GM12865 (cell line): ENCODE results near the gene DISP1.

ENCODE experiments used
- DNase-seq: peaks from one replicate; pipeline ENCODE4 v3.0.0; 2010; ENCODE audit warnings: low read depth
- H3K4me3 ChIP-seq: 2 replicates; pipeline ENCODE4 v1.5.1; 2011; ENCODE audit warnings: mild to moderate bottlenecking, low read depth, low read length, control low read depth
- CTCF ChIP-seq: IDR thresholded peaks from 2 replicates; pipeline ENCODE4 v1.5.1; 2011; ENCODE audit warnings: low read length, control low read depth, low read depth, inconsistent platforms; ENCODE audit not compliant: insufficient read depth; ENCODE audit errors: missing control alignments

DISP1 gene

GRCh38 chr1:222786121-222786520 lies 28.7 kb upstream of the DISP1 start:
- TF ChIP-seq CTCF: no peak
- DNase-seq: no peak
- no peak overlapping the region for H3K4me3 ChIP-seq

DNA sequence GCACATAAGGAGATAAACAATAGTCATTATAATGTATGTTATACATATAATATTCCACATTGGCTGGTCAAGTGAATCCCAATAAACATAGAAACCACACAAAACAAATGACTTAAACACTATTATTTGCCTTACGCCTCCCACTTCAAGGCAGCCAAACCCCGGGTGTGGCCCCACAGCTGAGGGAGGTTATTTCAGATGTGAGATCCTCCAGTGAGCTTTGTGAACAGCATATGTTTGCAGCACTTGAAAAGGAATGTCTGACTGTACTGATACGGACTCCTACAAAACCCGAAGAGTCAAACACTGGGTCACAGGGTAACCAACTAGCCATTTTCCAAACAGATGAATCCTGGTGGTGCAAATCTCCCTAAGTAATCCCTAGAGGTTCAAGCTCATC lies 27.1 kb upstream of the DISP1 start:
- no peak overlapping the region for H3K4me3 ChIP-seq
- no peak for DNase-seq
- TF ChIP-seq CTCF: no peak

DNA sequence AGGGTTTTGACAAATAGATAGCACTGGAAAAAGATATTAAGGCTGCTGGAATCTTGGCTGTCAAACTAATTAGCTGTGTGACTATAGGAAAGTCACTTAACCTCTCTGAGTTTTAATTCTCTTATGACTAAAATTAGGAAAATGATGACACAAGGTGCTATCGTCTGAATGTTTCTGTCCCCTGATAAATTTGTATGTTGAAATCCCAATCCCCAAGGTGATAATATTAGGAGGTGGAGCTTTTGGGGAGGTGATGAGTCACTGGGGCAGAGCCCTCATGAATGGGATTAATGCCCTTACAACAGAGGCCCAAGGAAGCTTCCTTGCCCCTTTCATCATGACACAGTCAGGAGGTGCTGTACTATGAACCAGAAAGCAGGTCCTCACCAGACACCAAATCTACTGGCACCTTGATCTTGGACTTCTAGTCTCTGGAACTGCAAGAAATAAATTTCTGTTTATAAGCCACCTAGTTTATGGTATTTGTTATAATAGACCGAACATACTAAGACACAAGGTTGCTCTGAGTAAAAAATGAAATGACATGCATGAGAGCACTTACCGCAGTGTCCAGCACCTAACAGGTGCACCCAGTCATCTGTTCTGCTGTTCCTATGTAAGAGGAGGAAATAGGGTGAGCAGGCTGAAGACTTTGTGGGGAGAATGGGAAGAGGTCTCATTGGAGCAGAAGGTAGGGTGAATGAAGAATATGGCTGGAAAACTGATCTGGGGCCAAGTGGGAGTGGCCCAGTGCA lies 26.3 kb upstream of the DISP1 start:
- H3K4me3 ChIP-seq: no peak overlapping the region
- peak; percentile 48 for DNase-seq
- no peak for TF ChIP-seq CTCF

- no peak for TF ChIP-seq CTCF
- no peak for DNase-seq
- H3K4me3 ChIP-seq: no peak overlapping the region
Observed at GRCh38 chr1:222790115-222790514, 24.7 kb upstream of the DISP1 start.

GRCh38 chr1:222790520-222790919 lies 24.3 kb upstream of the DISP1 start:
- TF ChIP-seq CTCF: no peak
- DNase-seq: peak; percentile 31
- no peak overlapping the region for H3K4me3 ChIP-seq

DNA sequence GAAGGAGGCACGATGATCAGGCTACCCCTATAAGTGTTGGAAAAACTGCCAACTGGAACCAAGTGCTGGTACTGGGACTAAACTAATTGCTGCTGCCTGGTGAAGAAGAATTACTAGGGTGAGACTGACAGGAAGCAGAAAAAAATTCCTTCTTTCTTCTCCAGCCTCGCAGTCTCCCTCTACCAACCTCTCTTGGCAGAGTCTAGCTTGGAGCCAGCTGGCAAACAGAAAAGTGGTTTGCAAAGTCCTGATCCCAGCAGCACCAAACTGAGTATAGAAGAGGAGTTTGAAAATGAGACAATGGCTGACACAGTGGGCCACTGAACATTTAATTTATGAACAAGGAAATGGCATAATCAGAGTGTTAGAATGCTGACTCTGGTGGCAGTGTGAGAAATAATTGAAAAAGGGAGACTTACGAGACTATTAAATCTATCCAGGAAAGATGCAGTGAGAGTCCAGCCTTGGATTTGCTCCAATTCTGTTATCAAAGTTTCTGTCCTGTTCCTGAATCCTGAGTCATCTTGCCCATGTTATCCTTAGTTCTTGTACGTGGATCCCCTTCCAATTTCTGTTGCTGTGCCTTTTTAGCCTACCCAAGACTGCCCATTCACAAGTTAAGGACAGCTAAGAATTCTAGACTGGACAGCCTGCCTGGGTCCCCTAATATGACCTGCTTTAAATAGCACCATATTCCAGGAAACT lies 23.7 kb upstream of the DISP1 start:
- TF ChIP-seq CTCF: no peak
- no peak for DNase-seq
- no peak overlapping the region for H3K4me3 ChIP-seq
